NCI-H345 treated with DMSO at 0.1 percent for 48 hours (cell line): ENCODE results near the gene QTRT2.

Experiments
- DNase-seq: peaks from one replicate; lab custom pipeline; 2025; ENCODE audit not compliant: unreplicated experiment; lab: John Stamatoyannopoulos, UW

The QTRT2 gene

GRCh38 chr3:114056130-114057010, at the start of gene QTRT2, which contains the start of gene CCDC191:
TSS of gene QTRT2 (plus strand) at chr3:114056737. CDS start at chr3:114065258, 8,521 bp downstream.
TSS of gene CCDC191 (minus strand) at chr3:114056526. CDS start at chr3:114056466, 60 bp downstream.
- peak; percentile 92 for DNase-seq

- DNase-seq = no peak
These were observed 45.3 kb upstream of the QTRT2 start for GRCh38 chr3:114011059-114011797.

- DNase-seq = no peak
These were observed 42.3 kb upstream of the QTRT2 start for GRCh38 chr3:114014211-114014610.

DNA sequence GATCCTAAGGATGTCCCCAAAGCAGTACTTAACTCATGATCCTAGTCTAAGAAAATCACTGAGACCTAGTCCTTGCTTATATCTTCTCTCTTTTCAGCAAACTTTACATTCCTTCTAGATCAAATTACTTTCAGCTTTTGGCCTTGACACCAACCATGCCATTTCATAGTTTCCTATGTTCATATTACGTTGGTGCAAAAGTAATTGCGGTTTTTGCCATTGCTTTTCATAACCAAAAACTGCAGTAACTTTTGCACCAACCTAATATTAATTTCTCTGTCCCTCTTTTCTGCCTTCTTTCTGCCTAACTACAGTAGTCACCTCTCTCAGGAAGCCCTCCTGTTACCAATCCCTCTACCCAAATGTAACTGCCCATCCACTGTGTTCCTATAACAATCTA, 37.1 kb upstream of the QTRT2 start:
- no peak for DNase-seq

- DNase-seq = no peak
These were observed 35.6 kb upstream of the QTRT2 start for GRCh38 chr3:114020907-114021306.

DNA sequence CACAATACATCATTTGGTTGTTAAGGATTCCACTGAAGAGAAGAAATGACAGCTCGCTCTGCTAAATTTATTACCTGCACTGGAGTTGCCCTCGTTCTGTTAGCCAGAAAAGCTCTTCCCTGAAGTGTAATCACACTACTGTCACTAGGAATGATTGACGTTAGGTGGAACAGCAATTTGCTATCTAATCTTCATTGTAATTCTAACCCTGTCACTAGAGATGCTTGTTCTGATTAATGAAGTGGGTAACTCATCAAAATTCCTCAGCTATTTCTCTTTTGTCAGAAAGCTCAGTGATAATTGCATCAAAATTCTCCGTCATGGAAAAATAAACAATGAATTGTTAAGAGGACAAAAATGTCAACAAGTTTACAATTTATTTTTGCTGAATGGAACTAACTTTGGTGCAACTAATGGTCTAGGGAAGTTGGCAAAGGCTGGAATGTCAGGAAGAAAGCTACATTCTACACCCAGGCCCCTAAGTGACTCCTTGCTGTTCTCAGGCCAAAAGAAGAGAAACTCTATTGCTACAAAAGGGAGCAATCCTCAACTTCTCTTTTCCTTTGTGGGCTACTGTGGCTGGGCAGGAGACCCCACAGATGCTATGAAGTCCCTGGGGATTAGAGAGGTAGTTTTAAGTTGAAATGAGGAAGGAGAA, 34.3 kb upstream of the QTRT2 start:
- no peak for DNase-seq

- DNase-seq = no peak
These were observed 31.1 kb upstream of the QTRT2 start for GRCh38 chr3:114025451-114025850.

DNA sequence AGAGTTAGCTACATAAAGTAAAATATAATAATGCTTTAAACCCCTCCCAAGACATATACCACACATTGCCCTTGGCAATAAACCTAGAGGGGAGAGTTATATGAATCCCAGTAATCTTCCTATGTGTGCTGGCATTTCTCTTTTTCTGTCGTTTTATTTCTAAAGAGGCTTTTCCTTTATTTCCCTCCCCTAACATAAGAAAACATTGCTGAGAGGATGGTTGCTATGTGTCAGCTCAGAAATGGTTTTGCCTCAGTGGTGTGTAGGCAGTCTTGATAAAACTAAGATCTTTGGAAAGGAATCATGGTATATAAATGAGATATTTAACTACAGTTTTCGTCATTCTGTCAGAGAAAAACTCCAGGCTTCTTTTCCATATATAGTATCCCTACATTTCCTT, 30.2 kb upstream of the QTRT2 start:
- DNase-seq = no peak

DNA sequence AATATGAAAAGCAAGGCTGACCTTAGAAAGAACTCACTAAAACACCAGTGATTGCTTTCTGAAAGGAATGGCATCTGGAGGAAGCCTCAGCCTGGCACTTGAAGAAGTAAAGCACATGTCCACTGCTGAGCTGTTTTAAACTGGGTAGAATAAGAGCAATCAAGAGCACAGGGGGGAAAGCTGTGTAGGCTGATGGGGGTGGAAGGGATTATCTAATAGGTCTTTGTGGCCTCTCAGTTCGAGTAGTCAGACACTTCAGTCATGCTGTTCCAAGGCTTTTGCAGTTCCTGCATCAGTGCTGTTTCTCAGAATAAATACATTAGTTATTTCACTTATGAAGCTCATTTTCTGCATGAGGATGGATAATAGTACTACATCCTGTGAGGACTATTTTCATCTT, 22.8 kb upstream of the QTRT2 start:
- DNase-seq = no peak

- no peak for DNase-seq
These were observed 22.3 kb upstream of the QTRT2 start for GRCh38 chr3:114034211-114034610.

DNA sequence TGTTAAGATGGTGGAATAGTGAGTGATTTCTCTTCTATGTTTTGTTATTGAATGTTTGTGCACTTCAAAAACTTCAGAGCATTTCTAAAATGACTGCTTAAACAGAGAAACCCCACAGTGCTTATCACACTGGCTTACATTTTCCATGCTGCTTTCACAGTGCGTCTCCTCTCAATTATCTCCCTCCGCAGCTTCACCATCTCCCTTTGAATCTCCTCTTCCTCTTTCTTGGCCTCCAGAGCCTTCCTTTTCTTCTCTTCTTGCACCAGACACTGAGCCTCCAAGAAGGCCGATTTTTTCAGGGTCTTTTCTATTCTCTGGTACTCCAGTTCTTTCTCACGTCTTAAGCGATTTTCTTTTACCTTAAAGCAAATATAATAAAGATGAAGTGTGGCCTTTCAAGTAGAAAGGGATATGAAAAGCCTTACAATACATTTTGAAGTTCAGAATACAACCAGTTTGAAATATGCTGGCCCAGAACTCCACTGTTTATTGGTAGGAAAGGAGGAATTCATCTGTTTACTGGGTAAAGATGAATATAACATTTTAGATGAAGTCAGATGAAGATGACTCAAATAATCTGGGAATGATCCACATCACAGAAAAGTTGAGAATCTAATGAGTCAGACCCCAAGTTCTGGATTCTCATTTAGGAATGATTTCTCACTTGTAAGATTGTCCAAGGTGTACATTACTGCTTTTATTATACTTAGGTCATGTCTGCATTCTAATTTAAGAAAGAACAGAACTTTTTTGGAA, 21.6 kb upstream of the QTRT2 start:
- DNase-seq = no peak

DNA sequence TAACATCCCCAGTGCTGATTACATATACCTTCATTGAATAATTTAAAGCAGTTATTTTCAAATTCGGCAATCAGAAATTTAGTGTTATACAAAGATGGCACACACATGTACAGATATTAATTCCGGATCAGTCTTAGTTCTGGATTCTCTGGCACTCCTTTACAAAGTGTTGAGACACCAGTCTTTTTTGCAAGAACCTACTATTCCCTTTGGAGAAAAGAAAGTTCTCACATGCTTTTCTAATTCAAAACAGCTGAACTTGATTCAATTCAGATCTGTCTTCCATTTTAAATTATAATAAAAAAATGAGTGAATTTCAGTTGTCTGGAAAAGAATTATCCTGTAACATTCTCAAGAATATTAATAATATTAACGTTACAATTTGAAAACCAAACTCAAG, 20.6 kb upstream of the QTRT2 start:
- DNase-seq = no peak

DNA sequence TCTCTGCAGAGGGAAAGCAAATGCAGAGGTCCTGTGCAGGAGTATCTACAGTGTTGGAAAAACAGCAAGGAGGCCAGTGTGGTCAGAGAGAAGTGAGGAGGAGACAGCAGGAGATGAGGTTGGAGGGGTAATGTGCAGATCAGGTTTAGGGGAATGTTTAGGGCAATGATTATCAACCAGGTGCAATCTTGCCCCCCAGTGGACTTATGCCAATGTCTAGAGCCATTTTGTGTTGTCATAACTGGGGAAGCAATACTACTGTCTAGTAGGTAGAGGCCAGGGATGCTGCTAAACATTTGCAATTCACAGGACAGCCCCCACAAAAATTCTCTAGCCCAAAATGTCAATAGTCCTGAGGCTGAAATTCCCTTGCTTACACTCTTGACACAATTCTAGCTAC, 13.3 kb upstream of the QTRT2 start:
- no peak for DNase-seq

- DNase-seq = no peak
These were observed 4.3 kb upstream of the QTRT2 start for GRCh38 chr3:114052216-114052615.

DNA sequence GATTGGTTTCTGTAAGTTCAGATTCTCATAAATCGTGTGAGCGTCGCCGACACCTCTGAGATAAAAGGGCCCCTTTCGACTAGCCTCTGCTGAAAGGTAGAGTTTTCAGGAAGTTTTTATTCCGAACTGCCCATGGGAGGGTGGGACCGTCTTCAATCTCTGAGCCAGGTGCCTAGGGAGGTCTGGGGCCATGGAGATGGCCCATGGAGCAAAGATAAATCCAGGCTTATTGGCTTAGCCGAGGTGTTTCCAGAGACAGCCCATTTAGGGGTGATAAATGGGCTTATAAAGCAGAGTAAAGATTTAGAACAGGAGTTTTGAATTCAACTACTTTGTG, 442 bp downstream of the QTRT2 start:
- no peak for DNase-seq

DNA sequence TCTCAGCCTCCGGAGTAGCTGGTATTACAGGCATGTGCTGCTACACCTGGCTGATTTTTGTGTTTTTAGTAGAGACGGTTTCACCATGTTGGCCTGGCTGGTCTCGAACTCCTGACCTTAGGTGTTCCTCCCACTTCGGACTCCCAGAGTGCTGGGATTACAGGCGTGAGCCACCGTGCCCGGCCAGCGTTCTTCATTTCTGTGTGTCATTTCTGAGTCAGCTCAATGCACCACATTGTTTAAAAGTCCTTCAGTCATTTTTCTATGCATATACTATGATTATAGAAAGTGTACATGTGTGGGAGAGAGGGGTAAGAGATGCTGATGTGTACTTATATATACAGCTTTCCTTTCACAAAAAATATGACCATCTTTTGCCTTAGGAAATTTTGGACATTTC, 2.1 kb downstream of the QTRT2 start:
- no peak for DNase-seq

- DNase-seq = no peak
These were observed 4.5 kb downstream of the QTRT2 start for GRCh38 chr3:114060906-114061655.

- DNase-seq = no peak
These were observed 11.3 kb downstream of the QTRT2 start for GRCh38 chr3:114067804-114068203.

- no peak for DNase-seq
These were observed 11.8 kb downstream of the QTRT2 start for GRCh38 chr3:114068336-114068735.

GRCh38 chr3:114071786-114072185, 15.2 kb downstream of the QTRT2 start:
- DNase-seq = no peak
